Ureter (tissue), 1 donor: ENCODE measurements around the gene GUCY1A1. TPM values are rescaled to one million over a fixed set of nuclear protein-coding genes. Genes with fewer than 3 reads are reported as not detected.
A peak's percentile ranks its signal among the peaks of the same experiment; 100 is the strongest.

Source experiments
- DNase-seq: peaks from one replicate; pipeline ENCODE4 v3.0.0-alpha.2; 2020; ENCODE audit warnings: low spot score
- total RNA-seq: library from RNA; stranded (reverse); gene quantifications from one replicate; pipeline ENCODE4 v1.2.4, GENCODE V29; 2023
- donor health status: DM: yes; HTN: yes; CAD: no.

GUCY1A1 gene
- total RNA-seq, 1 donor from 2014 or later = 21.0 TPM

DNA sequence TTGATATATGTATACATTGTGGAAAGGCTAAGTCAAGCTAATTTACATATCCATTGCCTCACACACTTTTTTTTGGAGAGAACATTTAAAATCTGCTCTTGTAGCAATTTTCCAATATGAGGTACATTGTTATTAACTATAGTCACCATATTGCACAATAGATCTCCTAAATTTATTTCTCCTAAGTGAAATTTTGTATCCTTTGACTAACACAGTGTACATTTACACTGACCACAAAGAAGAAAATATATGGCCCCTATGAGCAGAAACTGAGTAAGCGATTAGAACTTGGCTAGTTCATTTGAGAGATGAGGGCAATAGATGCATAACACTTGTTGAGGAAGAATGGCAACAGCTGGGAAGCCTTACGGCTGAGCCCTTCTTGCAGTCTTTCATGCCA lies 71.9 kb downstream of the GUCY1A1 start:
- no peak for DNase-seq

GRCh38 chr4:155741546-155741945 lies 74.9 kb downstream of the GUCY1A1 start:
- DNase-seq = no peak

GRCh38 chr4:155742310-155743015 lies 75.8 kb downstream of the GUCY1A1 start:
- no peak for DNase-seq

GRCh38 chr4:155745984-155746383 lies 79.3 kb downstream of the GUCY1A1 start:
- DNase-seq = no peak

DNA sequence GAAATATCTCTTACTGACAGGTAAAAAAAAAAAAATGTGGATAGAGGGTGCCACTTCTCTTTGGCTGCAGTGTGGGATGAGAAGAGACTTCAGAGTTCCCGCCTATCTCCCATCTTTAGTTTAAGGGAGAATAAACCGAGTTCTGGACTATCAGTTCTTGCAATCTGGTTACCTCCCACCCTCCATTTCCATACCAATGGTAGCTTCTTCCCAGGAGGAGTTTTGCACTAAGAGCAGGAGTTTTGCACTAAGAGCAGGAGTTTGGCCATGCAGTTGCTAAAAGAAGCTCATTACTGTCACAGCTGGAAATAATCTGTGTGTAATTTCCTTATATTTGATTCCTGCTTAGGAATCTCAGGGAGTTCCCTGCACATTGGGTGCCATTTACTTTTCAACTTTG lies 81.4 kb downstream of the GUCY1A1 start:
- no peak for DNase-seq

DNA sequence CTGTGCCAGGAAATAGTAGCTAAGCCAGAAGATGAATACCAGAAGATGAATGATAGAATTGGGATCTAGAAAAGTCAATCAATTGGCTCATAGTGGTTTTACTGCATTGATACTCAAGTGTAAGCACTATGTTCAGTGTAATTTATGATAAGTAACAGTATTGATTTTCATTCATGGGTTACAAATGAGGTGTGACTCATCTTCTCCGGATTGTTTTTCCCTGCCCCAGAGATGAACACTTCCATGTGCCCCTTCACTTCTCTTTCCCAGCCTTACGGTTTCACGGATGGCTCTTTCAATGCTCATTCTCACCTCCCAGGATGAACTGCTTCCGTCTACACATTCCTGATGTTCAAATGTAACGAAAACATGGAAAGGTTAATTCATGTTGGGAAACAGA lies 82.4 kb downstream of the GUCY1A1 start:
- no peak for DNase-seq

DNA sequence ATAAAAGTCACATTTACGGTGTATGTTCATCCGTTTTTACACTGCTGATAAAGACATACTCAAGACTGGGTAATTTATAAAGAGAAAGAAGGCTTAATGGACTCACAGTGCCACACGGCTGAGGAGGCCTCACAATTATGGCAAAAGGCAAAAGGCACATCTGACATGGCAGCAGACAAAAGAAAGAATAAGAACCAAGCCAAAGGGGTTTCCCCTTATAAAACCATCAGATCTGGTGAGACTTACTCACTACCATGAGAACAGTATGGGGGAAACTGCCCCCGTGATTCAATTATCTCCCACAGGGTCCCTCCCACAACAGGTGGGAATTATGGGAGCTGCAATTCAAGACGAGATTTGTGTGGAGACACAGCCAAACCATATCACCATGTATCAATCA lies 84.9 kb downstream of the GUCY1A1 start:
- no peak for DNase-seq

GRCh38 chr4:155757745-155758265 lies 91.2 kb downstream of the GUCY1A1 start:
- no peak for DNase-seq

GRCh38 chr4:155758481-155759371 lies 92.1 kb downstream of the GUCY1A1 start, which contains the start of gene GUCY1B1:
Gene GUCY1B1 (plus strand): TSS chr4:155759021. CDS start chr4:155759141, 120 bp downstream.
- DNase-seq = peak; percentile 92

DNA sequence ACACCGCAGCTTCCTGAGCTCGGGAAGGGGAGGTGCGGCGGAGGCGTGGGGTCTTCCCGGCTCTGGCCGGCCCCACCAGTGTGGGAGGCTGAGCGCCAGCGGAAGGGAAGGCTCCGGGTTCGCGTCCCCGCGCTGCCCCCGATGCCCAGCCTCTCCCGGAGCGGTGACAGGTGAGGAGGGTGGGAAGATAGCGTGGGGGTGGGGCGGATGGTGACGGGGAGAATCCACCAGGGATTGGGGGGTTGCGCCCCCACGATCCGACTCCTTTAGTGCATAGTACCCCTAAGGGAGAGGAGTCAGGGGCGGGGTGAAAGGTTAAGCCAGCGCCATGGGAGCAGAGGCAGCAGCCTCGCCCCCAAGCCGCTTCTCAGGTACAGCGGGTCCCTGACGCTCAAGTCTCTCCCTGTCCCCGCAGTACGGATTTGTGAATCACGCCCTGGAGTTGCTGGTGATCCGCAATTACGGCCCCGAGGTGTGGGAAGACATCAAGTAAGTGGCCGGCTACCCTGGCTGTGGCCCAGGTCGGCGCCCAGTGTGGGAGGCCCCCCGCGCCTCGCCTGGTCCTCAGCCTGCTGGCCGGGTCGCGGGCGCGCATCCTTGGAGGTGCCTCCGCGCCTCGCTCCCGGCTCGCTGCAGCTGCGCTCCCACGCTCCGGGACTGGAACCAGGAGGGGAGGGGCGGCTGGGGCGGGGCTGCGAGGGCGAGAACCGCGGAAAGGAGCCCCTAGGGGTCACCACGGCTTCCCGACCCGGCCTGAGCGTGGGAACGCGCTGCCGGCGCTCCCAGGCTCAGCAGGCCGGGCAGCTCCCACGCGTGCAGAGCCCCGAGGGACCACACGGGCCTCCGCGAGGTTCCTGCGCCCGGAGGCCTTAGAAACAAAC lies 93.0 kb downstream of the GUCY1A1 start:
- DNase-seq = peak; percentile 43

DNA sequence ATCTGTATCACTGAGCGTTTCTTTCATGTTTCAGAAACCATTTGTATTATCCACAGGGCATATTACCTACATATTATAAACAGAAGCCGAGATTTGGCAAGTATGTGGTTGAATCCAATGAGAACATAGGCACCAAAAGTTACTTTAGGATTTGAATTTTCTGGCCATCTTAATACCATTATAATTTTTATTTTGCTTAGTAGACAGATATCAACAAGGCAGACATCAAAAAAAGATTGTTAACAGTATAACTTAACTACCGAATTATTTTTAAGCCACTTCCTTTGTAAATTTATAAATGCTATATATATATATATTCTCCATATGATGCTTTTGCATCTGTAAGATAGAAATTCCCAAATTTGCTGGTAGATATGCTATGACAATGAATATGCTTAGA lies 94.4 kb downstream of the GUCY1A1 start:
- DNase-seq = no peak

DNA sequence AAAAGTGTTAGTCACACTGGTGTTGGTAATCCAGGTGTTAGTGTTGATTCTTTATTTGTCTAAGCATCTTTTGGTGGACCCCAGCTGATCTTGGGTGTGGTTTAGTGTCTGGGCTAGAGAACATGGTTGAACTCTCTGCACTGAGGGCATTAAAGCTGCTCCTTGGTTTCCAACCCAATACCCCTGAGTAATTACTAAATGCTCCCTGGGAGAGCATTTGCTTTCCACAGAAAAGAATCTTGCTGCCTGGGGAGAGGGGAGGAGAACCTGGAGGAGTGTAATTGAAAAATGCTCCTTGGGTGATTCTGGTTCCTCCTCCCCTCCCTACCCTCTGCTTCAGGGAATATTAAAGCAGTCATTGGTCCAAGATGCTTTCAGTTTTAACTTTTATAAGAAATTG lies 95.3 kb downstream of the GUCY1A1 start:
- DNase-seq = no peak

DNA sequence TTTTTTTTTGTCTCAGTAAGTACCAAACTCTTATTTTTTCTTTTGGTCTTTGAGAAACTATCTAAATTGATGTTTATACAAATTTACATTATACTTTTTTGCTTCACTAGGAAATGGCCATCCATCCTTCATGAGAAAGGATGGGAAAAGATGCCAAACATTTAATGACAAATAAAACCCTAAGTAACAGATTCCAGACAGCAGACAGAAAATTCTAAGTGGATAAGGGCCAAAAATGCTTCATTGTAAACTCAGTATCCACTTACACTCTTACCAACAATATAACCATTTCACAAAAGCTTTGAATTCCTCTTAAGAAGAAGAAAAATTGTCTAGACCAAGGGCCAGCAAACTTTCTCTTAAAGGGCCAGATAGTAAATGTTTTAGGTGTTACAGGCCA lies 95.7 kb downstream of the GUCY1A1 start:
- no peak for DNase-seq

GRCh38 chr4:155763551-155763950 lies 96.9 kb downstream of the GUCY1A1 start:
- no peak for DNase-seq

DNA sequence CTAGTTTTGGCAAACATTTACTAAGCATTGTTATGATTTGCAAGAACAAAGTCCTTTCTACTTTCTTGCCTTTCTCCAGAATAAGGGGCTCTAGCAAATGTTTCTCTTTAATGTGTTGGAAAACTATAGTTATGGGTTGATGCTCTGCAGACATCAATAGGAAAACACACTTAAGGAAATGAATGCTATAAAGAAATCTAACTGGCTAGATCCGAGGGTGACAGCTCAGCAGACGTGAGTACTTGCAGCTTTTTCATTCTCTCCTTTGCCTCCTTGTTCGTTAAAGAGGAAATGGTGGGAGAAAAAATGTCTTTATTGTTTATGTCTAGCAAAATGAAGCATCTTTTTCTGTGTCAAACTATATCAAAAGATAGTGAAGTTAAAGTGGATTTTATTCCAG lies 98.5 kb downstream of the GUCY1A1 start:
- no peak for DNase-seq

- DNase-seq = no peak
These were observed 100.0 kb downstream of the GUCY1A1 start for GRCh38 chr4:155766622-155767021.

GRCh38 chr4:155768370-155768769 lies 101.7 kb downstream of the GUCY1A1 start:
- DNase-seq = no peak

DNA sequence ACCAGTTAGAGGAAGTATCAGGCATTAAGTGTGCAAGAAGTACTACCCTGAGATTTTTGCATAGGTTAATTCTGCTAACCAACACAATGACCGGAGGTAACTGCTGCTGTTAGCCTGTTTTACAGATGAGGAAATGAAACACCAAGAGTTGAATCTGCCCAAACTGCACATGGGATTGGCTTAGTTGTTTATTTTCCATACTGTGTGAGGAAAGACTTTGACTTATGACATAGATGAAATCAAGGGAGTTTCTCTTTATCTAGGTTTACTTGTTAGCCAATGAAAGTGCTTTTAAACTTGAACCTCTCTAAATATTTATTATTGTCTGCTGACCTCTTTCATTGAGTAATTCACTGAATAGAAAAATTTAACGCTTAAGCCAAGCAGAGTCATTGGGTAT lies 102.4 kb downstream of the GUCY1A1 start:
- no peak for DNase-seq

DNA sequence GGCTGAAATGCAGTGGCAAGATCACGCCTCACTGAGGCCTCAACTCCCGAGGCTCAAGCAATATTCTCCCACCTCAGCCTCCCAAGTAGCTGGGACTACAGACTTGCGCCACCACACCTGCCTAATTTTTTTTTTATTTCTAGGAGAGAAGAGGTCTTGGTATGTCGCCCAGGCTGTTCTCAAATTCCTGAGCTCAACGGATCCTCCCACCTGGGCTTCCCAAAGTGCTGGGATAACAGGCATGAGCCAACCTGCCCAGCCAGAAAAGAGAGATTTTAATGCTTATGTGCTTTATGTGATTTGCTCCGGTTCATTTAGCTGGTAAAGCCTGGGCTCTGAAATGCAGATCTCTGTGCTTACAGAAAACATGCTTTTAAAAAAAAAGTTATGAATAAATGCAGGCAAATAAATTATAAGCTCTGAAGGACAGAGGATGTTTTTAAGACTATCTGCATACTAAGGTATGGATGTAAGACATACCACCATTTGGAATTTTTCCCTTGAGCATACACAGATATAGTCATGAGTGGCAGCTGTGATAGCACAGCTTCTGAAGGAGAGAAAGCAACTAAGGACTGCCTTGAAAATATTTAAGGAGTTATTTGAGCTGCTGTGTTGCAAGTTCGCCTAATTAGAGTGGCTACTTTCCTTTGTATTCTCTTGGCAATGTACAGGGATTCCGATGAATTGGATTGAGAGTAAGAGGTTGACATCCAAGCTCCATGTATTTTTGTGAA lies 106.0 kb downstream of the GUCY1A1 start:
- DNase-seq = no peak

DNA sequence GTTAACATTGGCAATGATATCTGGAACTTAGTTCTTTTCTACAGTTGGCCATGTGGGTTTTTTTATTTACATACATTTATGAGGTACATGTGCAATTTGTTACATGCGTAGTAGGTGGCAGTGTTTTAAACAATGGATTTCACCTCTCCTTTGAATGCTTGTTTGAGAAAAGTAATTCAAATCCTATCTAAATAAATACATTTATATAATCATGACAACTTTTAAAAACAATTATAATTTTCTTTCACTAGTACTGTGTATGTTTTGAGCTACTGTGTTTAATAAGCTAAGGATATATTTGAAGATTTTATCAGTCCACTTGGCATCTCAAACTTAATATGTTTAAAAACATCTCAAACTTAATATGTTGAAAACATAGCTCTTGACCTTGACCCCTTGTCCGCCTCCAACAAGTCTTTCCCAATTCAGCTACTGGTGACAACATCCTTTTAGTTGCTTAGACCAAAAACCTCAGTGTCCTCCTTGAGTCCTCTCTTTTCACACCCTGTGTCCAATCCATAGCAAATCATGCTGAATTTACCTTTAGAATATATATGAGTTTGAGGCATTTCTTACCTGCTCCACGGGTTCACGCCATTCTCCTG lies 106.7 kb downstream of the GUCY1A1 start:
- no peak for DNase-seq

GRCh38 chr4:155774033-155774432 lies 107.4 kb downstream of the GUCY1A1 start:
- no peak for DNase-seq
